Immature natural killer cell (primary cell): ENCODE results near the gene CEP112. TPM values are rescaled to one million over a fixed set of nuclear protein-coding genes. Genes with fewer than 3 reads are reported as not detected.

Source experiments
- DNase-seq, 3 donors: peaks; one replicate each; pipeline ENCODE4 v3.0.0; 2022; ENCODE audit warnings: mixed read lengths in 1 of 3
- H3K27ac Mint-ChIP-seq, 6 donors: one replicate each; pipeline ENCODE4 v1.8.0; 2020; ENCODE audit warnings: mixed read lengths in 6 of 6, mild to moderate bottlenecking in 5 of 6, inconsistent platforms in 4 of 6, moderate library complexity in 3 of 6
- H3K27me3 Mint-ChIP-seq, 3 donors: one replicate each; pipeline ENCODE4 v1.8.0; 2020 to 2021; ENCODE audit warnings: low read depth in 3 of 3, mild to moderate bottlenecking in 3 of 3, mixed read lengths in 3 of 3, moderate library complexity in 3 of 3, inconsistent platforms in 1 of 3
- H3K36me3 Mint-ChIP-seq, 3 donors: one replicate each; pipeline ENCODE4 v1.8.0; 2020; ENCODE audit warnings: mixed read lengths in 3 of 3, inconsistent platforms in 2 of 3, mild to moderate bottlenecking in 2 of 3
- H3K4me1 Mint-ChIP-seq, 2 donors: one replicate each; pipeline ENCODE4 v1.8.0; 2020; ENCODE audit warnings: inconsistent platforms in 2 of 2, mild to moderate bottlenecking in 2 of 2, mixed read lengths in 2 of 2, moderate library complexity in 1 of 2
- H3K4me3 Mint-ChIP-seq, 5 donors: one replicate each; pipeline ENCODE4 v1.8.0; 2020; ENCODE audit warnings: mild to moderate bottlenecking in 5 of 5, mixed read lengths in 5 of 5, inconsistent platforms in 3 of 5, moderate library complexity in 3 of 5
- H3K9me3 Mint-ChIP-seq, 6 donors: one replicate each; pipeline ENCODE4 v1.8.0; 2020; ENCODE audit warnings: mild to moderate bottlenecking in 6 of 6, mixed read lengths in 6 of 6, inconsistent platforms in 4 of 6, moderate library complexity in 3 of 6
- polyA plus RNA-seq, 3 donors: library from polyadenylated mRNA; unstranded; fragments of 300-500 nt; fragmentation: Illumina TruSeq; gene quantifications; one replicate each; pipeline ENCODE4 v1.2.3, GENCODE V29; 2021

The CEP112 gene
- polyA plus RNA-seq, 3 donors from 2014 or later = 0.13 to 0.25 TPM; not detected in 1

- Mint-ChIP-seq H3K27me3 (peaks cover 0 to 12% (median 2%) of the 10 kb centered on the region in 3 donors), H3K36me3 (no peaks in the 10 kb centered on the region), H3K9me3 (no peaks in the 10 kb centered on the region), H3K27ac (no peak overlapping the region), H3K4me1 (no peaks in the 10 kb centered on the region), H3K4me3 (no peak overlapping the region)
- no peak for DNase-seq
Observed at GRCh38 chr17:65664266-65664665, 527.7 kb downstream of the CEP112 start.

GRCh38 chr17:65662196-65662595 is 529.7 kb downstream of the CEP112 start:
- Mint-ChIP-seq H3K27ac (no peak overlapping the region), H3K27me3 (peaks cover 0 to 12% (median 4%) of the 10 kb centered on the region in 3 donors), H3K9me3 (no peaks in the 10 kb centered on the region), H3K4me3 (no peak overlapping the region), H3K4me1 (no peaks in the 10 kb centered on the region), H3K36me3 (no peaks in the 10 kb centered on the region)
- no peak for DNase-seq

GRCh38 chr17:65660947-65661346 is 531.0 kb downstream of the CEP112 start:
- Mint-ChIP-seq H3K27me3 (peaks cover 0 to 7% (median 4%) of the 10 kb centered on the region in 3 donors), H3K27ac (no peak overlapping the region), H3K9me3 (no peaks in the 10 kb centered on the region), H3K4me3 (no peak overlapping the region), H3K36me3 (no peaks in the 10 kb centered on the region), H3K4me1 (no peaks in the 10 kb centered on the region)
- DNase-seq = no peak

- H3K36me3 Mint-ChIP-seq = no peaks in the 10 kb centered on the region
- H3K4me1 Mint-ChIP-seq = no peaks in the 10 kb centered on the region
- H3K4me3 Mint-ChIP-seq = no peak overlapping the region
- H3K27ac Mint-ChIP-seq = no peak overlapping the region
- peaks cover 0 to 7% (median 3%) of the 10 kb centered on the region in 3 donors for H3K27me3 Mint-ChIP-seq
- H3K9me3 Mint-ChIP-seq = no peaks in the 10 kb centered on the region
- DNase-seq = no peak
Observed at GRCh38 chr17:65660078-65660477, 531.9 kb downstream of the CEP112 start.

- Mint-ChIP-seq H3K9me3 (no peaks in the 10 kb centered on the region), H3K4me1 (no peaks in the 10 kb centered on the region), H3K27me3 (peaks cover 2 to 7% (median 3%) of the 10 kb centered on the region in 3 donors), H3K27ac (no peak overlapping the region), H3K4me3 (no peak overlapping the region), H3K36me3 (no peaks in the 10 kb centered on the region)
- no peak for DNase-seq
Observed at GRCh38 chr17:65659512-65659911, 532.4 kb downstream of the CEP112 start.

GRCh38 chr17:65657251-65657828 is 534.6 kb downstream of the CEP112 start:
- no peak for DNase-seq
- Mint-ChIP-seq H3K36me3 (no peaks in the 10 kb centered on the region), H3K9me3 (no peaks in the 10 kb centered on the region), H3K27me3 (peaks cover 3 to 10% (median 5%) of the 10 kb centered on the region in 3 donors), H3K27ac (no peak overlapping the region), H3K4me1 (no peaks in the 10 kb centered on the region), H3K4me3 (no peak overlapping the region)

- Mint-ChIP-seq H3K36me3 (no peaks in the 10 kb centered on the region), H3K4me3 (no peak overlapping the region), H3K9me3 (no peaks in the 10 kb centered on the region), H3K4me1 (no peaks in the 10 kb centered on the region), H3K27ac (no peak overlapping the region), H3K27me3 (peaks cover 3 to 12% (median 5%) of the 10 kb centered on the region in 3 donors)
- DNase-seq = no peak
Observed at GRCh38 chr17:65656390-65657250, 535.3 kb downstream of the CEP112 start.

GRCh38 chr17:65655706-65656105 is 536.2 kb downstream of the CEP112 start:
- DNase-seq = no peak
- no peak overlapping the region for H3K4me3 Mint-ChIP-seq
- no peaks in the 10 kb centered on the region for H3K36me3 Mint-ChIP-seq
- H3K4me1 Mint-ChIP-seq = no peaks in the 10 kb centered on the region
- H3K27me3 Mint-ChIP-seq = peaks cover 3 to 12% (median 5%) of the 10 kb centered on the region in 3 donors
- no peak overlapping the region for H3K27ac Mint-ChIP-seq
- H3K9me3 Mint-ChIP-seq = no peaks in the 10 kb centered on the region

- no peak overlapping the region for H3K27ac Mint-ChIP-seq
- H3K4me3 Mint-ChIP-seq = no peak overlapping the region
- peaks cover 0 to 5% (median 2%) of the 10 kb centered on the region in 6 donors for H3K9me3 Mint-ChIP-seq
- no peaks in the 10 kb centered on the region for H3K36me3 Mint-ChIP-seq
- H3K4me1 Mint-ChIP-seq = no peaks in the 10 kb centered on the region
- H3K27me3 Mint-ChIP-seq = peaks cover 0 to 8% (median 0%) of the 10 kb centered on the region in 3 donors
- no peak for DNase-seq
Observed at GRCh38 chr17:65644545-65644944, 547.4 kb downstream of the CEP112 start.

GRCh38 chr17:65638221-65638975 is 553.5 kb downstream of the CEP112 start:
- Mint-ChIP-seq H3K9me3 (peaks cover 0 to 3% (median 0%) of the 10 kb centered on the region in 6 donors), H3K27ac (no peak overlapping the region), H3K27me3 (peaks cover 0 to 2% (median 2%) of the 10 kb centered on the region in 3 donors), H3K4me3 (no peak overlapping the region), H3K36me3 (no peaks in the 10 kb centered on the region), H3K4me1 (no peaks in the 10 kb centered on the region)
- DNase-seq = no peak

- Mint-ChIP-seq H3K36me3 (no peaks in the 10 kb centered on the region), H3K4me3 (no peak overlapping the region), H3K27ac (no peak overlapping the region), H3K4me1 (no peaks in the 10 kb centered on the region), H3K9me3 (peaks cover 0 to 3% (median 0%) of the 10 kb centered on the region in 6 donors), H3K27me3 (peaks cover 0 to 2% (median 2%) of the 10 kb centered on the region in 3 donors)
- no peak for DNase-seq
Observed at GRCh38 chr17:65637786-65638185, 554.1 kb downstream of the CEP112 start.

- Mint-ChIP-seq H3K9me3 (peaks cover 0 to 2% (median 0%) of the 10 kb centered on the region in 6 donors), H3K27me3 (peaks cover 0 to 2% (median 2%) of the 10 kb centered on the region in 3 donors), H3K4me1 (no peaks in the 10 kb centered on the region), H3K4me3 (no peak overlapping the region), H3K27ac (no peak overlapping the region), H3K36me3 (no peaks in the 10 kb centered on the region)
- no peak for DNase-seq
Observed at GRCh38 chr17:65634533-65634932, 557.4 kb downstream of the CEP112 start.

GRCh38 chr17:65633988-65634387 is 557.9 kb downstream of the CEP112 start:
- Mint-ChIP-seq H3K27me3 (peaks cover 2% of the 10 kb centered on the region in 3 donors), H3K4me3 (no peak overlapping the region), H3K27ac (no peak overlapping the region), H3K4me1 (no peaks in the 10 kb centered on the region), H3K9me3 (peaks cover 0 to 2% (median 0%) of the 10 kb centered on the region in 6 donors), H3K36me3 (no peaks in the 10 kb centered on the region)
- no peak for DNase-seq
